KG1 (cell line): ENCODE results near the gene FCN2.

Experiments used
- DNase-seq: peaks from one replicate; lab custom pipeline; 2025; lab: John Stamatoyannopoulos, UW

The FCN2 gene

GRCh38 chr9:134888603-134889190 lies 8.1 kb downstream of the FCN2 start:
- DNase-seq = no peak

- no peak for DNase-seq
Measured at GRCh38 chr9:134889386-134890154, 9.0 kb downstream of the FCN2 start.

- DNase-seq = no peak
Measured at GRCh38 chr9:134890155-134890495, 9.5 kb downstream of the FCN2 start.

- no peak for DNase-seq
Measured at GRCh38 chr9:134891053-134891452, 10.4 kb downstream of the FCN2 start.

- no peak for DNase-seq
Measured at GRCh38 chr9:134891713-134892112, 11.1 kb downstream of the FCN2 start.

- no peak for DNase-seq
Measured at GRCh38 chr9:134892221-134892620, 11.6 kb downstream of the FCN2 start.

- no peak for DNase-seq
Measured at GRCh38 chr9:134892820-134893420, 12.3 kb downstream of the FCN2 start.

- DNase-seq = no peak
Measured at GRCh38 chr9:134894136-134894860, 13.7 kb downstream of the FCN2 start.

- DNase-seq = no peak
Measured at GRCh38 chr9:134895097-134895496, 14.5 kb downstream of the FCN2 start.

GRCh38 chr9:134895567-134895907 lies 14.9 kb downstream of the FCN2 start:
- DNase-seq = no peak

- DNase-seq = no peak
Measured at GRCh38 chr9:134895908-134896833, 15.6 kb downstream of the FCN2 start.

- no peak for DNase-seq
Measured at GRCh38 chr9:134896834-134897583, 16.4 kb downstream of the FCN2 start.

- DNase-seq = no peak
Measured at GRCh38 chr9:134897584-134898170, 17.1 kb downstream of the FCN2 start.

- no peak for DNase-seq
Measured at GRCh38 chr9:134898319-134898718, 17.7 kb downstream of the FCN2 start.

GRCh38 chr9:134899168-134899567 lies 18.6 kb downstream of the FCN2 start:
- DNase-seq = no peak

- DNase-seq = no peak
Measured at GRCh38 chr9:134899818-134900217, 19.2 kb downstream of the FCN2 start.

- no peak for DNase-seq
Measured at GRCh38 chr9:134902936-134903335, 22.3 kb downstream of the FCN2 start.

- no peak for DNase-seq
Measured at GRCh38 chr9:134908524-134909309, 28.1 kb downstream of the FCN2 start.

GRCh38 chr9:134909511-134910481 lies 29.2 kb downstream of the FCN2 start:
- DNase-seq = no peak
